Fibroblast of skin of abdomen (primary cell): Measurements from ENCODE around the gene CYP2C19.
"Not testable (repeated sequence)": the region's sequence is repeated elsewhere in the genome, so short reads cannot be mapped to it uniquely, and the experiment has no call there.

Experiments used
- DNase-seq: peaks from one replicate; pipeline ENCODE4 v3.0.0-alpha.2; 2013

The CYP2C19 gene

GRCh38 chr10:94889123-94889522 lies 126.6 kb downstream of the CYP2C19 start:
- no peak for DNase-seq

- DNase-seq, result no peak
Observed at GRCh38 chr10:94890264-94891022, 128.0 kb downstream of the CYP2C19 start.

DNA sequence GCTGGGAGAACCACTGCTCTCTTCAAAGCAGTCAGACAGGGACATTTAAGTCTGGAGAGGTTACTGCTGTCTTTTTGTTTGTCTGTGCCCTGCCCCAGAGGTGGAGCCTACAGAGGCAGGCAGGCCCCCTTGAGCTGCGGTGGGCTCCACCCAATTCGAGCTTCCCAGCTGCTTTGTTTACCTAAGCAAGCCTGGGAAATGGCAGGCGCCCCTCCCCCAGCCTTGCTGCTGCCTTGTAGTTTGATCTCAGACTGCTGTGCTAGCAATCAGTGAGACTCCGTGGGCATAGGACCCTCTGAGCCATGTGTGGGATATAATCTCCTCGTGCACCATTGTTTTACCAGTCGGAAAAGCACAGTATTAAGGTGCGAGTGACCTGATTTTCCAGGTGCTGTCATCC lies 135.9 kb downstream of the CYP2C19 start:
- not testable (repeated sequence) for DNase-seq

DNA sequence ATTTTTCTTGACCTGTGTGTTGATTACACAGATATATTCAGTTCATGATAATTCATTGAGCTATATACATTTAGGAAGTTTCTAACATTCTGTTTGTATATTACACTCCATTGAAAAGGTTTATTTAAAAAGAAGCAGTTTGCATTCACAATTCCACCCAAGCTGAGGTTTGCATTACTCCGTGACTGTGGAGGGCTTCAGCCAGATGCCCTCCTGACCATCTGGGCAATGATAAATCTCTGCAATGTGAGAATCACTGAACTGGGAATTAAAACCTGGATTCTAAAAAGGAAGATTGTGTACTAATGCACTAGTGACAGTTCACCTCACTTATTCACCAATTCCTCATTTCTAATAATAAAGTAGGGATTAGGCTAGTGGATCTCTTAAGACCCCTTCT lies 139.6 kb downstream of the CYP2C19 start:
- no peak for DNase-seq

- no peak for DNase-seq
Observed at GRCh38 chr10:94902570-94902969, 140.1 kb downstream of the CYP2C19 start.
